HPDE6-E6E7 (cell line): ENCODE results near the gene PACSIN2.

Experiments
- DNase-seq: peaks from one replicate; pipeline ENCODE4 v3.0.0; 2011; ENCODE audit warnings: missing footprints; ENCODE audit errors: extremely low spot score

Gene PACSIN2

GRCh38 chr22:42906605-42907348 is 108.2 kb downstream of the PACSIN2 start:
- no peak for DNase-seq

DNA sequence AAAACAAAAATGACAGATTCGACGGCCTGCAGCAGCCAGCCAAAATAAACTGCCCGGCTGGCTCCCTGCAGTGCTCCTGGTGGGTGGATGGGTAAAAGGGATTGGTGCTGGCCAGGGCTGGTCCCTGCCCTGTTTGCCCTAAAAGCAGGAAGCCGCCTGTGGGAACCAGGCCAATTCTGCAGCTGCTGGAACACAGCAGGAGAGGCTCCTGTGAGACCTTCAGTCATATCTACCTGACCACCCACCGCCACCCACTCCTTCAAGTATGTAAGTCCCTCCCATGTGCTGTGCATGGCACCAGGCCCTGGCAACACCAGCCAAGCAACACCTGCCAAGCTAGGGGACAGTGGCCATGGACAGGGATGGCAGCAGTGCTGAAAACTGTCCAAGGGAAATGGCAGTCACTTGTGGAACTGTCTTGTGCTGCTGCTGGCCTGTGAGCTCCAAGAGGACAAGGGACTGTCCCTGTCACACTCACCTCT is 109.2 kb downstream of the PACSIN2 start:
- no peak for DNase-seq

GRCh38 chr22:42905217-42905616 is 109.7 kb downstream of the PACSIN2 start:
- no peak for DNase-seq

DNA sequence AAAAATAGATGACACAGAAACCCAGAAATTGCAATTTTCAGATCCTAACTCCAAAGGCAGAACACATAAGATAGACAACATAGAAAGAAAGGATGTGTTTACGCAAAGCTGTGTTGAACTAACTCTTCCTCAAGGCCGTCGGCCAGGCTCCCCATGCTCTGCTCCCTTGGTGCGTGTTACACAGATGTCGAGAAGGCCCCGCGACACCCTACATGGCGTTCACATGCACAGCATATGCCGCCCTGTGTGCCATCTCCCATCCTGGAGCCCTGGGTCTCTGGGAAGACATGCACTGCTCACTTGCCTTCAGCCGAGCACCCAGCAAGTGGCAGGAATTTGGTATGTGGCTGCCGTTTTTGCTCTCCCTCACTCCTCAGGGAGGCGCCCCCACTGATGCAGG is 110.9 kb downstream of the PACSIN2 start:
- no peak for DNase-seq

- no peak for DNase-seq
Observed at GRCh38 chr22:42902875-42903510, 112.0 kb downstream of the PACSIN2 start.

- no peak for DNase-seq
Observed at GRCh38 chr22:42901790-42902508, 113.0 kb downstream of the PACSIN2 start.

DNA sequence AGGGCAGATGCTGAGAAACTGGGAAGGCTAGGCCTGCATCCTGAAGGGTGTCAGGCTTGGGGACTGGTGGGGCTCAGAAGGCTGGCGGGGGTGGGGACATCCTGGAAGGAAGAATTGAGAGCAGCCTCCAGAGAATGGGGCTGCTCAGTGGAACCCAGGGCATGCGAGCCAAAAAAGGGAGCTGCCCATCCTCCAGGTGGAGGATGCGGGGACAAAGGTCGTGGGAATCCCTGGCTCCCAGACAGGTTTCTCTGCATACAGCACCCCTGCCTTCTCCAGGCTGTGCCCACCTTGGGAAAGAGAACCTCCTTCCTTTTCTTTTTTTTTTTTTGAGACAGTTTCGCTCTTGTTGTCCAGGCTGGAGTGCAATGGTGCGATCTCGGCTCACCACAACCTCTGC is 117.0 kb downstream of the PACSIN2 start:
- no peak for DNase-seq

- DNase-seq: no peak
Observed at GRCh38 chr22:42895541-42895981, 119.4 kb downstream of the PACSIN2 start.

DNA sequence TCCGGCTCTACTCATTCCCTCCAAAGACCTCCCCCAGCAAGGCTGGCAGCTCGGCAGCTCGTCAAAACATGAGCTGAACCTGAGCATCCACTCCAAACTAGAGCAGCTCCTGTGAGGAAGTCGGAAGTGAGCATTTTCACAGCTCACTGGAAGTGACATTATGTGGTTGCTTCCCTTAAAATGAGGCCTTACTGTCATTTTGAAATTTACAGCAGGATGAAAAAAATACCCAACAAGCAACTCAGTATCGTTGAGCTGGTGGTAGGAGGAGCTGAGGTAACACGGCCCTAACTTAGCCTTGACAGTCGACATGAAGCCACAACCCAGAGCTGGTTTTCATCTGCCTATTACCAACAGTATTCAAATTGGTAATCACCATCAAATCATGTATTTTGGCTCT is 119.9 kb downstream of the PACSIN2 start:
- no peak for DNase-seq

DNA sequence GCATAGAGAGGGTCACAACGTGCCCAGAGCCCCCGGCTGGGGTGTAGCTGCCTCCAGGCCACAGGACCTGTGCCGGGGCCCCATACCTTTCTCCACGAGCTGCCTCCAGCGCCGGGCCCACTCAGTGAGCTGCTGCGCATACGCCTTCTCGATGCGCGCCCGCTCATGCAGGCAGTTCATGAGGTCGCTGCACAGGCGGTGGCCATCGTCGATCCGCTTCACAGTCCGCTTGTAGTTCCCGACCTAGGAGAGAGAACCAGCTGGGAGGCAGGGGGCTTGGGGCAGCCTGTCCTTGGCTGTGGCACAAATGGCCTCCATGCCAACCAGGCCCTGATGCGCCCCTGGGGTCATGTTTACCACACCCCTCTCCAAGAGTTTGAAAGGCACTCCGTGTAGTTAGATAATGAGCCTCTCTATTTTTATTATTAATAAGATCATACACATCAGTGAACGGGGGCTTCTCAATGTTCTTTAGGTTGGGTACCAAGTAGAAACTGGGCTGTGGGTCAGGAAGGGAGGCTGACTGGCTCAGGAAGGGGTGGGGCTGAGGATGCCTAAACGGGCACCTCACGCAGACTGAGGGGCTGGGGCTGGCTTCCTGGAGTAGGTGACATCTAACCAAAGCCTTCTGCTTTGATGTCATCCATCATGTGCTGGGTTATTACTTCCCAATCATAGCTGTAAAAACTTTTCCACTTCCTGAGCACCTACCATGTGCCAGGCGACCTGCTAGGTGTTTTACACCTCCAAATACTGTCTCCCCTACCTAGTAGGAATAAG is 121.4 kb downstream of the PACSIN2 start:
- no peak for DNase-seq

GRCh38 chr22:42892571-42893316 is 122.2 kb downstream of the PACSIN2 start:
- no peak for DNase-seq

DNA sequence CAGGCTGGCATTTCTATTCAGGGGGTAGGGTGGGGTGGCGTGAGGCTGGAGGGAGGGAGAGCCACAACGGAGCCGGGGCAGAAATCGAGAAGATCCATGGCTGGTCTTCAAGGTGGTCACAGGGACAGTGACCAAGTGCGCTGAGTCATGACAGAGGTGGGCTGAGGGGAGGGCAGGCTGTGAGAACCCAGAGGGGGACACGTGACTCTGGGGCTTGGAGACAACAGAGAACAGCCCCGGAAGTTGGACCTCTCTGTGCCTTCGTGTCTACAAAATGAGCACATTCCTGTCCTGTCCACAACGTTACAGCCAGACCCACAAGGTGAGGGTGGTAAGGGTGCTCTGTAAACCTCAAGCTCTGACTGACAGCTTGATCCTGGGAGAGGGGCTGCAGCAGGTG is 122.8 kb downstream of the PACSIN2 start:
- no peak for DNase-seq

DNA sequence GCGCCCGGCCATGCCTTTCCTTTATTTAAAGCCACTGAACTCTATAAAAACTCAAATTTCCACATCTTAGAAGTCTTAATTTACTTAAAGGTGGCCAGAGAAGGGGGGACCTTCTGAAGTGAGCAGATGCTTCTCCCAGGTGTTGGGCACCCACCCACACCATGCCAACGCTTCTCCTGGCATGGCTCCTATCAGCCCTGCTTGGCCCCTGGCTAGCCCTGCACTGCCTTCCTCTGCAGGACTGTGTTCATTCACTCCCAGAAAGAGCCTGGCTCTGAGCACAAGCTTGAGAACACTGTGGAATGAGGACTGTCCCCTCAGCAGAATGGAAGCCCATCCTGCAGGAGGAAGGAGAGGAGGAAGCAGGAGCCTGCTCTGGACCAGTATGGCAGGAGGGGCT is 123.3 kb downstream of the PACSIN2 start:
- no peak for DNase-seq

- no peak for DNase-seq
Observed at GRCh38 chr22:42891008-42891407, 123.9 kb downstream of the PACSIN2 start.

DNA sequence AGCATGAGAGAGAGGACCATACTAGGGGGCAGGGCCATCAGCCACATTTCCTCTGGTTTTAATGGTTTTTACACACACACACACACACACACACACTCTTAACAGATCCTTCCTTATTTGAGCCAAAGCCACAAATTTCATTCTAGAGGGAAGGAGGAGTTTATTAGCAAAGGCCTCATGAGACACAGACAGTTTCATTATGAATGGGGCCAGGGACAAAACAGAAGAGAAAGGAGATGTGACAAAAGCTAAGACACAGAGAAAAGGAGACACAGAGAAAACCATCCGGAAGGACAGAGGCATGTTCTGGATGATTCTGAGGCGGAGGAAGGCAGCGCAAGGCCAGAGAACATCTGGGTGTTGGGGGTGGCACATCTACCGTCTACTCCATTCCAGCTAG is 125.6 kb downstream of the PACSIN2 start:
- no peak for DNase-seq

DNA sequence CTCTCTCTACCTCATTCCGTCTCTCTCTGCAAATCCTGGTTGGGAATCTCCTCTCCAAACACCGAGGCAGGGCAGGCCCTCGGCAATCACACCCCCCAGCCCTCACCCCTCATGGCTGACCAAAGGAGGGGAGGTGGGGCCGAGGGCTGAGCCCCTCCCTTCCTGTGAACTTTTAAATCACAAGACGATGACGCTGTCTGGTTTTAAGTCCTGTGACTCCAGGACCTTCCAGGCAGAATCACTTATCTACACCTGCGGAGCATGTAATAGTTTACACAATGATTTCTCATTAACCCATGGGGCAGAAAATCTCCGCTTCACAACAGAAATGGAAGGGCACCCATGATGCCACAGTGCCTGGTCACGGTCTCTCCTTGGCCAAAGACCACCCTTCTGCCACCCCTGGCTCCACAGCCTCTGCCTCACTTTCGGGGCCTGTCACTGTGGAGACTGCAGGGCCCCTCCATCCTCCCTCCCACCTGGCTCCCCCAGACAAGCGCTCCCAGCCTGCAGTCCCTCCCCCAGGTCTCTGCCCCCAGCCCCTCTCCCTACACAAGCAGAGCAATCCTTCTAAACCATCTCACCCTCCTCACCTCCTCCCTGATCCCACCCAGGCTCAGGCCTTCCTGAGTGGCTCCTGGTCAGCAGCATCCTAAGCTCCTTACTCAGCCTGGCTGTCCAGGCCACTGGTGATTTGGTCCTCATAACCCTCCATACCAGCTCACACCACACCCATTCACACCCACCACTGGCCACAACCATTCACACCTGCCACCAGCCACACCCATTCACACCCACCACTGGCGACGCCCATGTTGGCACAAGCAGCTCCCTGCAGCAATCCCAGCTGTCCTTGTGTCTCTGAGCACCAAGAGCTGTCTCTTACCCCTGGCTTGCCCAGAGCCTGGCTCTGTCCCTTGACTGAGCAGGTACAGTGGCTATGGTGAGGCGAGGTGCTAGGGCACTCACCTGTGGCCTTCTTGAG is 127.1 kb downstream of the PACSIN2 start:
- no peak for DNase-seq

DNA sequence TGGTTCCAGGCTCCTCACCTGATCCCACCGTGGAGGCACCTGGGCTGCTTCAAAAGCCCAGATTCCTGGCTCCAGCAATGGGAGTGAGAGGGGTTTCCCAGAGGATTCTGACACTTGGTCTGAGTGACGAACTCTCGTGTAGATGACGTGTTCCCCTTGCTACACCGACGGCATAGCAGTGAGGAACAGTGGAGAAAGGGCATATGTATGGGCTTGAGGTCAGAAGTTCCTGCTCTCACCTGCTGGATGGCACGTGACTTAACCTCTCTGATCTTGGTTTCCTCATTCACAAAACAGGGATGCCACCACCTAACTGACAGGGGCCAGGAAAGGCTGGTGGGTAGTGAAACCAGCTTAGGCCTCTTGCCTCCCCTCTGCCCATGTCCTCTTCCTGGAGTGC is 127.8 kb downstream of the PACSIN2 start:
- no peak for DNase-seq

DNA sequence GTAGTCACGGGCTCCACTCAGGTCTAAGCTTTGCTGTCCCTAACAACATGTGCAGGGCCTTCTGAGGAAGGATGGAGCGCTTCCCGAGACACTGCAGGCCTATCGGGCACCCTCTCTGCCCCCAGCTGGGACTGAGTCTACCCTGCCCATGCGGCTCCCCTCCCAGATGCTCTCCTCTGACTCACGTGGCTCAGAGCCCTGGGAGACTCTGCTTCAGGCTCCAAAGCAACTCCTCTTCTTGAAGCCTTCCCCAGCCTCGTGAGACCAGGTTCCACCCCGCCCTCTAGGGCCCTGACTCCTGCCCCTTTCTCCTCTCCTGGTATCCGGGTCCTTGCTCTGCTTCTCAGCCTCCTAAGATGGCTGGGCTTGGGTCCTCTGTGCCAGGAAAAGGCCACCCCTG is 129.5 kb downstream of the PACSIN2 start:
- no peak for DNase-seq

DNA sequence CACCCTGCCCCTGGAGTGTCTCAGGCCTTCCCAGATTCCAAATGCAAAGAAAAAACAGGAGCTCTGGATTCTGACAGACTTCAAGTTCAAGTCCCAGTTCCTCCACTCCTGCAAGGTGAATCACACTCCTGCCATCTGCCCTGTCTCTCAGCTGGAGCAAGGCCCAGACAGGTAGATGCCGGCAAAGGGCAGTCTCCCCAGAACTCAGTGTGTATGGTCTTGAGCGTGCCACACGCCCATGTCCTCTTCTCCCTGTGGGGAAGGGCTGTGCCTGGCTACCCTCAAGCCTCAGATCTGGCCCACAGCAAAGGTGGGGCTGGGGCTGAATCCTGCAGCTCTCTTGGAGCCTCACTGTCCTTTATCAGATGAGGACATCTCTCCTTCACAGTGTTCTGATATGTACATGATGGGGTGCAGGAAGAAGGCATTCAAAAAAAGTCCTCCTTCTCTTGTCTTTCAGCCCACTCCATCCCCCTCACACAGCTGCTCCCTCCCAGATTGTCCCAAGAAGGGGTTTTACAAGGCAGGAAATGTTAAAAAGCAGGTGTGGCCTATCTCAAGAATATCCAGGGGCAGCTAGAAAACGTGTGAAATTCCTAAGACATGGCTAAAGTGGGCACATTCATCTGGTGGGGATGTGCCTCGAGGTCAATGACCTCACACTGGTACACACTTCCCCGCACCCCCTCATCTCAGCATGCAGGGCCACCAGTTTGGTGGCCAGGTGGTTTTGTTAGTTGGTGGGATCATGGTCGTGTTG is 130.2 kb downstream of the PACSIN2 start:
- DNase-seq: no peak
